Heart right ventricle (tissue), 16 donors: ENCODE measurements around the gene PIGT. TPM values are rescaled to one million over a fixed set of nuclear protein-coding genes. Genes with fewer than 3 reads are reported as not detected.

Experiments used
- ATAC-seq, 8 donors: fragments of 200-7000 bp; cut with Tn5 transposase; one replicate each; pipeline ENCODE4 v1.9.1; 2020; ENCODE audit warnings: mild to moderate bottlenecking in 8 of 8, moderate library complexity in 8 of 8, moderate number of reproducible peaks in 1 of 8
- DNase-seq, 2 donors: peaks; one replicate each; pipeline ENCODE4 v3.0.0-alpha.2; 2020
- H3K27ac ChIP-seq, 10 donors: fragments of 200-600 bp; sonication (generic) in 2 of 10; one replicate each; pipeline versions ENCODE4 v1.5.0 to v1.8.0; 2020 to 2022; ENCODE audit warnings: mild to moderate bottlenecking in 3 of 10
- H3K27me3 ChIP-seq, 7 donors: fragments of 200-600 bp; one replicate each; pipeline ENCODE4 v1.8.0; 2021 to 2022; ENCODE audit warnings: mild to moderate bottlenecking in 2 of 7
- H3K36me3 ChIP-seq, 9 donors: fragments of 200-600 bp; sonication (generic) in 1 of 9; one replicate each; pipeline versions ENCODE4 v1.5.0 to v1.8.0; 2020 to 2022; ENCODE audit warnings: mild to moderate bottlenecking in 2 of 9
- H3K4me1 ChIP-seq, 9 donors: fragments of 200-600 bp; sonication (generic) in 1 of 9; one replicate each; pipeline versions ENCODE4 v1.5.0 to v1.8.0; 2020 to 2022; ENCODE audit warnings: mild to moderate bottlenecking in 4 of 9
- H3K4me3 ChIP-seq, 10 donors: fragments of 200-600 bp; sonication (generic) in 2 of 10; one replicate each; pipeline versions ENCODE4 v1.5.0 to v1.8.0; 2020 to 2022; ENCODE audit warnings: mild to moderate bottlenecking in 7 of 10, moderate library complexity in 2 of 10
- H3K9me3 ChIP-seq, 11 donors: fragments of 200-600 bp in 10 of 11; sonication (generic) in 2 of 11; one replicate each; pipeline versions ENCODE4 v1.5.0 to v1.8.0; 2013 to 2022; ENCODE audit warnings: mild to moderate bottlenecking in 2 of 11, control low read depth in 1 of 11, moderate library complexity in 1 of 11
- WGBS, 2 donors: extraction: QIAGEN DNeasy Blood & Tissue Kit; methylation state at CpG; one replicate each; pipeline ENCODE4 v1.1.7; 2013; ENCODE audit warnings: inconsistent platforms in 1 of 2; 5-methylcytosine and 5-hydroxymethylcytosine counted together
- intact Hi-C, 10 donors: fragments of 100-400 bp; cut with DNase I; formaldehyde crosslinking; loops; one replicate each; pipeline versions ENCODE4 v1.11.1 to v1.14.2; 2022
- polyA plus RNA-seq, 2 donors: library from polyadenylated mRNA; stranded (reverse); fragments of 200-250 nt; gene quantifications; one replicate each; pipeline ENCODE4 v1.2.3, GENCODE V29; 2013
- total RNA-seq, 10 donors: library from RNA; stranded (reverse); fragmentation: NEBNext Ultra II Directional in 3 of 10; extraction: Animal tissue kit (Norgen Biotek cat#: 25700) in 3 of 10; gene quantifications; one replicate each; pipeline versions ENCODE4 v1.2.1 to v1.2.4, GENCODE V29; 2021 to 2023
- TF ChIP-seq, protein P1 (sequence below), 9 donors: fragments of 200-600 bp; sonication (generic) in 2 of 9; IDR thresholded peaks; one replicate each; pipeline versions ENCODE4 v1.5.0 to v1.8.0; 2021 to 2022; ENCODE audit warnings: antibody characterized with exemption in 9 of 9, mild to moderate bottlenecking in 5 of 9, moderate library complexity in 1 of 9
- donor health status: Arrhythmogenic right ventricular cardiomyopathy.
- donor health status: ischemic (EF 13 %, LVEDD 7.1; RV severe dilation, severe dysfunction).
- donor health status: healthy with polysubstance abuse.
- donor health status: DM: no; HTN: yes; CAD: no.
- donor health status: DM: no; HTN: no; CAD: no.
- donor health status: ischemic (EF 25% LVEDD 6.9; RV normal size, moderate dysfunction).
- donor health status: ischemic (EF 25% LVEDD 5.7; RV mildly dilated, moderate dysfunction).
- donor health status: healthy.
- donor health status: DM: yes; HTN: yes; CAD: no.
- donor health status: Ischemic cardiomyopathy.
- donor health status: ischemic (EF 35%, LVEDD 5.7; RV mildly dilated, moderate dysfunction).
- donor health status: nonischemic (EF 11% LVEDD 7.7; RV severe dilation, severe dysfunction).
- donor health status: DM: yes; HTN: yes; CAD: no.
- donor health status: PGD.
- donor health status: ischemic (EF 29% LVEDD 5.4; RV normal size, mild dysfunction).
- donor health status: nonischemic (EF 23%, LVEDD 6.1; RV moderate dilation, normal function).

Gene PIGT
- total and polyA plus RNA-seq, 12 donors: 72.9 to 221 (median 144) TPM

DNA sequence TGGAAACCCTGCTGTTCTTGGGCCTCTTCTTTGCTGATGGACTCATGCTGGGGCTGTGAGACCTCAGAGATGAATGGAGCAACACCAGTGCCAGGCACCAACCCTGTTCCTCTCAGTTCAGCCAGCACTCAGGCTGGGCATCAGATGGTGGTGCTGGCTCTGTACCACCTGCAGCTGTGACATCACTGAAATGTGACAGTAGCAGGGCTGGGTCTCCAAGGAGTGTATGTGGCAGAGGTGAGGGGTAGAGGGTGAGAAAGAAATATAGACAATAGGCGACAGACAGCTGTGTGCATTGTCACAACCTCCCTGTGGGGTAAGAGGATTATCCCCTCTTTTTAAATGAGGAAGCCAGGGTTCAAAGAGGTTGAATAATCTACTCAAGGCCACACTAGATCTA, 37.8 kb upstream of the PIGT start, which contains the start of gene TP53TG5:
TSS of gene TP53TG5 (minus strand) at position 135 of the 400 bp plus-strand sequence. CDS start at position 46, 89 bp downstream.
- Histone ChIP-seq H3K9me3 (no peaks in the 10 kb centered on the region), H3K36me3 (peaks cover 0 to 3% (median 0%) of the 10 kb centered on the region in 9 donors), H3K4me1 (peaks cover 0 to 10% (median 5%) of the 10 kb centered on the region in 9 donors), H3K27me3 (no peaks in the 10 kb centered on the region), H3K4me3 (no peak within 1 kb of the TSS), H3K27ac (no peak within 1 kb of the TSS)
- intact Hi-C loops: no loop called here
- 89 to 91% methylated on average over 1 of the region's 1 CpG for WGBS, 2 donors
- TF ChIP-seq, protein P1, sequence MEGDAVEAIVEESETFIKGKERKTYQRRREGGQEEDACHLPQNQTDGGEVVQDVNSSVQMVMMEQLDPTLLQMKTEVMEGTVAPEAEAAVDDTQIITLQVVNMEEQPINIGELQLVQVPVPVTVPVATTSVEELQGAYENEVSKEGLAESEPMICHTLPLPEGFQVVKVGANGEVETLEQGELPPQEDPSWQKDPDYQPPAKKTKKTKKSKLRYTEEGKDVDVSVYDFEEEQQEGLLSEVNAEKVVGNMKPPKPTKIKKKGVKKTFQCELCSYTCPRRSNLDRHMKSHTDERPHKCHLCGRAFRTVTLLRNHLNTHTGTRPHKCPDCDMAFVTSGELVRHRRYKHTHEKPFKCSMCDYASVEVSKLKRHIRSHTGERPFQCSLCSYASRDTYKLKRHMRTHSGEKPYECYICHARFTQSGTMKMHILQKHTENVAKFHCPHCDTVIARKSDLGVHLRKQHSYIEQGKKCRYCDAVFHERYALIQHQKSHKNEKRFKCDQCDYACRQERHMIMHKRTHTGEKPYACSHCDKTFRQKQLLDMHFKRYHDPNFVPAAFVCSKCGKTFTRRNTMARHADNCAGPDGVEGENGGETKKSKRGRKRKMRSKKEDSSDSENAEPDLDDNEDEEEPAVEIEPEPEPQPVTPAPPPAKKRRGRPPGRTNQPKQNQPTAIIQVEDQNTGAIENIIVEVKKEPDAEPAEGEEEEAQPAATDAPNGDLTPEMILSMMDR (IDR thresholded peaks at IDR 0.05): no peak
- DNase-seq: no peak
- no peak for ATAC-seq

DNA sequence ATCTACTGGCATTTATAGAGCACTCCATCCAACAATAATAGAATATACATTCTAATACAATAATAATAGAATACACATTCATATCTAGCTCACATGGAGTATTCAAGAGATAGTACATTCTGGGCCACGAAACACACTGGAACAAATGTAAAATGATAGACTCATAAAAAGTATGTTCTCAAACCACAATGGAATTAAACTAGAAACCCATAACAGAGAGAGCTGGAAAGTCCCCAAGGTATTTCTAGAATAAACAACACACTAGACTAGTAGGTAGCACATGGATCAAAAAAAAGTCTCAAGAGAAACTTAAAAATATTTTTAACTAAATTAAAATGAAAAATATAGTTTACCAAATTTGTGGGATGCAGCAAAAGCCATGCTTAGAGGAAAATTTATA, 28.7 kb upstream of the PIGT start:
- 89 to 94% methylated on average over 1 of the region's 1 CpG for WGBS, 2 donors
- no peak for ATAC-seq

DNA sequence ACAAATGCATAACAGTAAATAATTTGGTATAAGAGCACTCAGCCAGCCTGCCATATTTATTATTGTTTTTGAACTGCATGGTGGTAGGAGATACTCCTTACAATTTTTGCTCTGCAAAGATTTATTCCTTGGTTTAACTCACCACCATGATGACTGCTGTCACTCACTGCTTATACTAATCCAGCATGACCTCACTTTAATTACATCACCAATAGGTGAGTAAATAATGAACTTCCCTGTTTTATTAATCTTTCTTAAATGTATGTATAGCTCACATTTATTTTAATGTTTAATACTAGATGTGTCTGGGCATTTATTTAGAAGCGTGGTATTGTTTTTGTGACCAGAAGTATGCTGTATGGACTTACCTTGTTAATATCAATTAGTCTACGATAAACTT, 25.0 kb upstream of the PIGT start:
- intact Hi-C loops: no loop called here
- TF ChIP-seq, protein P1 (IDR thresholded peaks at IDR 0.05): no peak

More for the DNA sequence above, 28.7 kb upstream of the PIGT start:
- H3K36me3 ChIP-seq: no peaks in the 10 kb centered on the region
- no peak overlapping the region for H3K27ac ChIP-seq
- H3K4me3 ChIP-seq: no peak overlapping the region
- no peak for DNase-seq
- H3K9me3 ChIP-seq: peaks cover 0 to 7% (median 0%) of the 10 kb centered on the region in 11 donors
- intact Hi-C loops: no loop called here
- TF ChIP-seq, protein P1 (IDR thresholded peaks at IDR 0.05): no peak
- H3K4me1 ChIP-seq: no peaks in the 10 kb centered on the region
- no peaks in the 10 kb centered on the region for H3K27me3 ChIP-seq

DNA sequence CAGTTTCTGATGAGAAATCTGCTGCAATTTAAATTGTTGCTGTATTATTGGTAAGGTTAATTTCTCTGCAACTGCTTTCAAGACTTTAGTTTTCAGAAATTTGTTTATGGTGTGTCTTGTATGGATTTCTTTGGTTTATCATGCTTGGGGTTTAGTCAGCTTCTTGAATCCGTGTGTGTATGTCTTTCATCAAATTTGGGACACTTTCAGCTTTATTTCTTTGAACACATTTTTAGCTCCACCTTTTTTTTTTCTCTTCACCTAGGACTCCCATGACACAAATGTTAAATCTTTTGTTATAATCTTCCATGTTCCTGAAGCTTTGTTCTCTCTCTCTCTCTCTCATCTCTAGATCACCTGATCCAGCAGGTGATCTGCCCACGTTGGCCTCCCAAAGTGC, 24.4 kb upstream of the PIGT start:
- DNase-seq: no peak
- no peak overlapping the region for H3K27ac ChIP-seq
- H3K36me3 ChIP-seq: peaks cover 0 to 3% (median 0%) of the 10 kb centered on the region in 9 donors
- TF ChIP-seq, protein P1 (IDR thresholded peaks at IDR 0.05): no peak
- no peaks in the 10 kb centered on the region for H3K4me1 ChIP-seq
- intact Hi-C loops: no loop called here
- no peak for ATAC-seq
- whole genome bisulfite sequencing, 2 donors: 56 to 75% methylated on average over 2 of the region's 2 CpGs
- H3K9me3 ChIP-seq: peaks cover 0 to 7% (median 0%) of the 10 kb centered on the region in 11 donors
- no peaks in the 10 kb centered on the region for H3K27me3 ChIP-seq
- H3K4me3 ChIP-seq: no peak overlapping the region

More for the DNA sequence above, 25.0 kb upstream of the PIGT start:
- Histone ChIP-seq H3K4me1 (no peaks in the 10 kb centered on the region), H3K4me3 (no peak overlapping the region), H3K9me3 (peaks cover 0 to 7% (median 0%) of the 10 kb centered on the region in 11 donors), H3K36me3 (peaks cover 0 to 3% (median 0%) of the 10 kb centered on the region in 9 donors), H3K27me3 (no peaks in the 10 kb centered on the region), H3K27ac (no peak overlapping the region)
- 94 to 98% methylated on average over 2 of the region's 2 CpGs for WGBS, 2 donors
- no peak for DNase-seq
- no peak for ATAC-seq
